Measurements from ENCODE around the gene C6orf52.

C6orf52 gene

DNA sequence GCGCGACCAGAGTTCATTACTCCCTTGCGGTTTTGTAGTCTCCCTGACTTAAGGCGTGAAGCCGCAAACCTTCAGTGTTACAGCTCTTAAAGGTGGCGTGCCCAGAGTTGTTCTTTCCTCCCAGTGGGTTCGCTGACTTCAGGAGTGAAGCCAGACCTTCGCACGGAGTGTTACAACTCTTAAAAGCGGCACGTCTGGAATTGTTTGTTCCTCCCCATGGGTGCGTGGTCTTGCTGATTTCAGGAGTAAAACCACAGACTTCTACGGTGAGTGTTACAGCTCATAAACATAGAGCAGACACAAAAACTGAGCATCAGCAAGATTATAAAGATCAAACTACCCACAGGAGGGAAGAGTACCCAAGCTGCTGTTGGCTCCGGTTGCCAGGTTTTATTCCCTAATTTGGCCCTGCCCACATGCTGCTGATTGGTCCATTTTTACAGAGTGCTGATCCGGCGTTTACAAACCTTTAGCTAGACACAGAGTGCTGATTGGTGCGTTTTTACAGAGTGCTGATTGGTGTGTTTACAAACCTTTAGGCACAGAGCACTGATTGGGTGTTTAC lies 38.8 kb upstream of the C6orf52 start:
- DNase-seq (ENCODE audit: extremely low spot score), result no peak
- POLR2A ChIA-PET, result no interaction called here
- no peak for TF ChIP-seq CTCF (IDR thresholded peaks at IDR 0.05; ENCODE audit: control extremely low read depth, extremely low read depth, low read depth, missing control alignments)
- CTCF ChIA-PET, result interaction anchor here (1.0 to 1.6 kb wide), 4 partner anchors 8 to 13 kb away, joined by 3 to 4 read pairs (median 3); partner anchors contain the start of gene TMEM14C

DNA sequence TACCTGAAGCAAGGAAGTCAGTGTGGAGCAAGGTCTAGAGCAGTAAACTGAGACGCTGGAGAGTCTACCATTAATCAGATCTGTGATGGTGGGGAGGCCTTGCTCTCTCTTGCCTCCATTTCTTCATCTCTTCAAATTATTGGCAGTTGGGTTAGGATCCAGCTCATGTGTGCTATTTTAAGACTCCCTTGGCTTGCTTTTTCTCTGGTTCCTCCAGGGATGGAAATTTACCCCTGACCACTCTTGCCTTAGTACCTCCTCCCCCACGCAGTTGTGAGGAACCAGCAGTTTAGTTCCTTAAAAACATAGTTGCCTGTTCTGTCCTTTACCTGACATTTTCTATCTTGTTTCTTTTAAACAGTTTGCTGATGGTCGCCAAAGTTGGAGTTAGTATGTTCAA lies 35.8 kb upstream of the C6orf52 start:
- POLR2A ChIA-PET, result no interaction called here

GRCh38 chr6:10725716-10726115 lies 31.3 kb upstream of the C6orf52 start:
- no peak for TF ChIP-seq CTCF (IDR thresholded peaks at IDR 0.05; ENCODE audit: control extremely low read depth, extremely low read depth, low read depth, missing control alignments)
- DNase-seq (ENCODE audit: extremely low spot score), result no peak
- CTCF ChIA-PET, result interaction anchor here (1.3 kb wide), 1 partner anchor 34 kb away, joined by 3 read pairs; no protein-coding TSS in a partner anchor
- POLR2A ChIA-PET, result no interaction called here

More for the DNA sequence above, 35.8 kb upstream of the C6orf52 start:
- no peak for DNase-seq (ENCODE audit: extremely low spot score)
- CTCF ChIA-PET, result interaction anchor here (1.8 kb wide), 1 partner anchor 252 kb away, joined by 4 read pairs; no protein-coding TSS in a partner anchor
- no peak for TF ChIP-seq CTCF (IDR thresholded peaks at IDR 0.05; ENCODE audit: control extremely low read depth, extremely low read depth, low read depth, missing control alignments)

GRCh38 chr6:10725044-10725443 lies 30.6 kb upstream of the C6orf52 start:
- TF ChIP-seq CTCF (IDR thresholded peaks at IDR 0.05; ENCODE audit: control extremely low read depth, extremely low read depth, low read depth, missing control alignments), result no peak
- ChIA-PET CTCF (interaction anchor here (1.9 kb wide), 1 partner anchor 17 kb away, joined by 8 read pairs; no protein-coding TSS in a partner anchor), POLR2A (no interaction called here)
- no peak for DNase-seq (ENCODE audit: extremely low spot score)

DNA sequence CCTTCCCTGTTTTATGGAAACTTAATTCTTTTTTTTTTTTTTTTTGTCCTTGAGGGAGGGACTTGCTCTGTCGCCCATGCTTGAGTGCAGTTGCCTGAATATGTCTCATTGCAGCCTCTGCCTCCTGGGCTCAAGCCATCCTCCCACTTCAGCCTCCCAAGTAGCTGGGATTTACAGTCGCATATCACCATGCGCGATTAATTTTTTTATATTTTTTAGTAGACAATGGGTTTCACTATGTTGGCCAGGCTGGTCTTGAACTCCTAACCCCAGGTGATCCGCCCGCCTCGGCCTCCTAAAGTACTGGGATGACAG lies 29.1 kb upstream of the C6orf52 start:
- TF ChIP-seq CTCF (IDR thresholded peaks at IDR 0.05; ENCODE audit: control extremely low read depth, extremely low read depth, low read depth, missing control alignments), result no peak
- ChIA-PET POLR2A (no interaction called here), CTCF (interaction anchor here (1.9 to 2.5 kb wide), 3 partner anchors 14 to 23 kb away, joined by 8 to 11 read pairs (median 8); partner anchors contain the start of gene TMEM14B)
- DNase-seq (ENCODE audit: extremely low spot score), result no peak

GRCh38 chr6:10722820-10723566 lies 28.6 kb upstream of the C6orf52 start, which contains the start of gene TMEM14C:
TSS of gene TMEM14C (plus strand) at chr6:10723070. CDS start at chr6:10724614, 1,544 bp downstream.
- ChIA-PET POLR2A (interaction anchor here (1.0 kb wide), 1 partner anchor 28 kb away, joined by 4 read pairs; the partner anchor contains the start of gene PAK1IP1), CTCF (interaction anchor here (1.0 to 2.5 kb wide), 4 partner anchors 10 to 24 kb away, joined by 4 to 11 read pairs (median 8); partner anchors contain the start of gene TMEM14B)
- TF ChIP-seq CTCF (IDR thresholded peaks at IDR 0.05; ENCODE audit: control extremely low read depth, extremely low read depth, low read depth, missing control alignments), result no peak
- peak; percentile 97 for DNase-seq (ENCODE audit: extremely low spot score)
